AG08396 (cell line): ENCODE results near the gene DPH7.
"Not testable (repeated sequence)": the region's sequence is repeated elsewhere in the genome, so short reads cannot be mapped to it uniquely, and the experiment has no call there.

Experiments
- DNase-seq: peaks from one replicate; pipeline ENCODE4 v3.0.0; 2012; ENCODE audit warnings: low spot score, mixed read lengths

The DPH7 gene

GRCh38 chr9:137606005-137606621 lies 27.4 kb upstream of the DPH7 start:
- DNase-seq: no peak

DNA sequence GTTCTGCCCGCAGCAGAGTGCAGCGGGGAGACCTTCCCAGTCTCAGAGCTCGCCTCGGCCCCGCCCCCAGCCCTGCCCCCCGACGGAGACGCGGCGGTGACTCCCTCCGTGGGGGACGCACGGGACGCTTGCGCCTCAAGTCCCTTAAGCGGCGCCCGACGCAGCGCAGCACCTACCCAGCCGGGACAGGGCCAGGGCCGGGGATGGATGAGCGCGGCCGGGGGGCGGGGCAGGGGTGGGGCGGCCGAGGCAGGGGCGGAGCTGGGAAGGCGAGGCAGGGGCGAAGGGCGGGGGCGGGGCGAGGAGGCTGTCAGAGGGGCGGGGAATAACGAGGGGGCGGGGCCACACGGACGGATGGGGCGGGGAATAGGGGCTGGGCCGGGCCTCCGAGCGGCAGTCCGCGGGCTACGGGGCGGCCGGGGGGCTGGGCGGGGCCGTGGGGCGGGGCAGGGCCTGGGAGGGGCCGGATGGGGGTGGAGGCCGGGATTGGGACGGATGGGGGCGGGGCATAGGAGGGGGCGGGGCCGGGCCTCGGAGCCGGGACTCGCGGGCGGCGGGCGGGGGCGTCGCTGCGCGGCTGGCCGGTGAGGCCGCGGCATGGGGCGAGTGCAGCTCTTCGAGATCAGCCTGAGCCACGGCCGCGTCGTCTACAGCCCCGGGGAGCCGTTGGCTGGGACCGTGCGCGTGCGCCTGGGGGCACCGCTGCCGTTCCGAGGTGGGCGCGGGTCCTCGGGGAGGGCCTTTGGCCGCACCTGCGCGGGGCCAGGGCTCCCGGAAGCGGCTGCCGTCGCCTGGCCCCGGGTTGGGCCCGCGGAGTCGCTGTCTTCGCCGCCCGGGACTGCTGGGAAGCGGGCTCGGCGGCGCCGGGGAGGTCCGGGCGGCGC lies 26.6 kb upstream of the DPH7 start, which contains the start of gene ARRDC1:
TSS of gene ARRDC1 (plus strand) at position 566 of the 884 bp plus-strand sequence. CDS start at position 598, 32 bp downstream.
- peak; percentile 99 for DNase-seq

DNA sequence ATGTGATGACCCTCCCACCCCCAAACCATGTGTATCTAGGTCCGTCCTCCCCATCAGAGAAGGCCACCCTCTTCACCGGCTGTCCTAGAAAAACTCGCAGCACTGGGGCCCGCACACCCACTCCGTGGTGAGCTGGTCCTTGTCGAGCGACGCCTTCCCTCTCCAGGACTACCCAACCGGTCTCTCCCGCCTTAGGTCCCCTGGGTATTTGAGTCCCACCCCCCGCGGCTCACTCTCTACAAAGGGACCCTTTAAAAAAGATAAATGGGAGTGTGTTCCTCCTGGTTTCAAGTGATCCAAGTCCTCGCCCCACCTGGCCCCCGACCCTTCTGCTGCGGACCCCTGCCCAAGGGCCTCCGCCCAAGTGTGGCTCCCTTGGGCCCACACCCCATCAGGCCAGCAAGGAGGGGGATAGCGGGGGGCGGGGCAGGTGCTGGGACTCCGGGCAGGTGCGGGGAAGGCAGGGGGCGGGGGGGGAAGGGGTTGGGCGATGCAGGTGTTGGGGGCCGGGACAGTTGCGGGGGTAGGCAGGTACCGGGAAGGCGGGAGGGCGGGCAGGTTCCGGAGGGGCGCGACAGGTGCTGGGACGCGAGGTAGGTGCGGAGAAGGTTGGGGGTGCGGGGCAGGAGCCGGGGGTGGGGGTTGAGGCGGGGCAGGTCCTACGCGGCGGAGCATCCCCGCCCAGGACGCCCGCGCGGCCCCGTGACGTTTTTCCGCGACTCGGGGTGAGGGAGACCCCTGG lies 25.8 kb upstream of the DPH7 start:
- DNase-seq: no peak

DNA sequence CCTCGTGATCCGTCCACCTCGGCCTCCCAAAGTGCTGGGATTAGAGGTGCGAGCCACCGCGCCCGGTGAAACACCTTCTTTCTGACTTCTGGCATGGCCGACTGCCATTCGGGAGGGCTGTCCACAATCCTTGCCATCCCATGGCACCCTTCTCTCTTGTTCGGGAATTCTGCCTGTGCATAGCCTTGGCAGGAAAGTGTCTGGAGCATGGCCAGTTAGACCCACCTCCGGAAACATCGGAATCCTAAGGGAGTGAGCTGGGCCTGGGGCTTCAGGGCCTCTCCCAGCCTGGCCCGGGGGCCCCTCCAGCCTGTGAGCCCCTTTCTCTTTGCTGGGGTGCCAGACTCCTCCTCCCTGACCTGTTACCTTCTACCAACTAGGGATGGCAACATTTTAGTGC lies 25.2 kb upstream of the DPH7 start:
- DNase-seq: no peak

DNA sequence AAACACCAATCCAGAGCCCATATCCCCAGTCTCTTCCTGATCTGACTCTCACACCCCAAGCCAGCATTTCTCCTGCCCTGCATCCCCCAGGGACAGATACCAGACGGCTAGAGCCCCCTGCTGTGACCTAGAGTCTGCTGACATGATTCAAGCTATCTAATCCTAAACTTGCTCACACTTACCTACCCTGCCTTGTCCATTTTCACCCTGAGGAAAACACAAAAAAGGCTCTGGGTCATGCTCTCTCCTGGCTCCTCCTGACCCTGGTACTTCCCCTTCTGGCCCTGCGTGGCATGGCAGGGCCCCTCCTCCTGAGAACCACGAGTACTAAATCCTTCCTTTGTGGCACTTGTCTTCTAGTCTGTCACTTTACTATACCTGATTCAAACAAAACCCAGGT lies 23.9 kb upstream of the DPH7 start:
- no peak for DNase-seq

GRCh38 chr9:137598943-137599342 lies 20.2 kb upstream of the DPH7 start:
- no peak for DNase-seq

DNA sequence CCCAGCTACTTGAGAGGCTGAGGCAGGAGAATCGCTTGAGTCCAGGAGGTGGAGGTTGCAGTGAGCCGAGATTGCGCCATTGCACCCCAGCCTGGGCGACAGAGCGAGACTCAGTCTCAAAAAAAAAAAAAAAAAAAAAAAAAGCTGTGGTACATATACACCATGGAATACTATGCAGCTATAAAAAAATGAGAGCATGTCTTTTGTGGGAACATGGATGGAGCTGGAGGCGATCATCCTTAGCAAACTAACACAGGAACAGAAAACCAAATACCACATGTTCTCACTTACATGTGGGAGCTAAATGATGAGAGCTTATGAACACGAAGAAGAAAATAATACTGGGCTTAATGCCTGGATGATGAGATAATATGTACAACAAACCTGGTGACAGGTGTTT lies 17.9 kb upstream of the DPH7 start:
- DNase-seq: not testable (repeated sequence)

DNA sequence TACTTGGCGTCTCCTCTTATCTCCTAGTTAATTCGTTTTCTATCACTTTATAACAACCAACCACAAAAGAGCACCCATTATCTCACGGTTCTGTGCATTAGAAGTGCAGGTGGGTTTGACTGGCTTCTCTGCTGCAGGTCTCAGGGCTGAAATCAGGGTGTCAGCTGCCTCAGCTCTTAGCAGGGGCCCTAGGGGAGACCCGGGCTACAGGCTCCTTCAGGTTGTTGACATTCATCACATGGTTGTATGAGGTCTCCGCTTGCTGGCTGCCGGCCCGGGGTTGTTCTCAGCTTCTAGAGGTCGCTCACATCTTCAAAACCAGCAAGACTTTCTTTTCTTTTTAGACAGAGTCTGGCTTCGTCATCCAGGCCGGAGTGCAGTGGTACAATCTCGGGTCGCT lies 14.5 kb upstream of the DPH7 start:
- DNase-seq: no peak

- no peak for DNase-seq
Measured at GRCh38 chr9:137592767-137593166, 14.0 kb upstream of the DPH7 start.

DNA sequence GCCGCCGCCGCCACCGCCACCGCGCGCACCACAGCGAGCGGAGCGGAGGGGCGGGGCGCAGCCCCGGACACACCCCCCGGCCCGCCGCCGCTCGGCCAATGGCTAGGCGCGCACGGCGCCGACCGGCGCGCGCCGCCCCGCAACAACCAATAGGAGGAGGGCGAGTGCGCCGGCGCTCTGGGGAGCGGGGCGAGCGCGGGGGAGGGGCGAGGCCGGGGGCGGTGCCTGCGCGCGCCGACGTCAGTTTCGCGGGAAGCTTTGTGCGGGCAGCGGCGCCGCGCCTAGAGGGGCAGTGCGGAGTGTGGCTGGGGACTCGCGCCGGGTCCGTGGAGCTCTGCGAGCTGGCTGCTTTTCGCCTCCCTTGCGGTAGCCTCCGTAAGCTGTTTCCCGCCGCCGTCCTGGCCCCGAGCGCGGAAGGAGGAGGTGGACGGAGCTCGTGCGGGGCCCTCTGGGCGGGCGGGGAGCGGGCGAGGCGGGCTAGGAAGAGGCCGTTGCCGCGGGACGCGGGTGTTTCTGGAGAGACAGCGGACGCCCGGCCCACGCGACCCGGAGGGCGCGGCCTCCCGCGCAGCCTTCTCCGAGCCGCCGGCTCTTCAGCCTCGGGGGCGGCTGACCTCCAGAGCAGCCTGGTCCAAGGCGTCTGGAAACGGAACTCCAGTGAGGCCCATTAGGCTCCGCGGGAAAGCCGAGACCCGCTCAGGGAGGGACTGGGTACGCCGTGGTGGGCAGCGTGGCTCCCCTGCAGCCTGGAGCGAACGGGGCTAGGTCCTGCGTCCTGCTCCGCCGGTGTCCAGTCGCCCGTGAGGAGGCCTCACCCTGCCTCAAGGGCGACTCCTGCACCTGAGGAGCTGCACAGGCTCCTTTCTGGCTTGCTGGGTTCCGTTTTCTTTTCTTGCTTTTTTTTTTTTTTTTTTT lies 12.0 kb upstream of the DPH7 start, which contains the start of gene ZMYND19:
TSS of gene ZMYND19 (minus strand) at position 44 of the 915 bp plus-strand sequence. CDS start 249 bp downstream, outside the sequence.
- DNase-seq: peak; percentile 100

DNA sequence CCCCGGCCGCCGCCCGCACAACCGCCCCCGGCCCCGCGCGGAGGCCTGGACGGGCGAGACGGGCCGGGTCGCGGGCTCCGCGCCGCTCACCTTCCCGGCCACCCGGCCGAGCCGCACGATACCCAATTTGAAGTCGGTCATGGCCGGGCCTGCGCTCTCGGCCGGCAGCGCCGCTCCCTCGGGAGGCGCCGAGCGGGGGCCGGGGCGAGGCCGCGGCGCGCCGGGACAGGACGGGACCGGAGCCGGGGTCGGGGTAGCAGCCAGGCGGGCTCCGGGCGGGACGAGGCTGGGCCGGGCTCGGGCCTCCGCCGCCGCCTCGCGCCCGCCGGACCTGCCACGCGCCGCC lies 11.4 kb upstream of the DPH7 start:
- DNase-seq: no peak

- peak; percentile 59 for DNase-seq
Measured at GRCh38 chr9:137589441-137590122, 10.9 kb upstream of the DPH7 start.

GRCh38 chr9:137588891-137589290 lies 10.2 kb upstream of the DPH7 start:
- no peak for DNase-seq

- DNase-seq: no peak
Measured at GRCh38 chr9:137588311-137588710, 9.6 kb upstream of the DPH7 start.

DNA sequence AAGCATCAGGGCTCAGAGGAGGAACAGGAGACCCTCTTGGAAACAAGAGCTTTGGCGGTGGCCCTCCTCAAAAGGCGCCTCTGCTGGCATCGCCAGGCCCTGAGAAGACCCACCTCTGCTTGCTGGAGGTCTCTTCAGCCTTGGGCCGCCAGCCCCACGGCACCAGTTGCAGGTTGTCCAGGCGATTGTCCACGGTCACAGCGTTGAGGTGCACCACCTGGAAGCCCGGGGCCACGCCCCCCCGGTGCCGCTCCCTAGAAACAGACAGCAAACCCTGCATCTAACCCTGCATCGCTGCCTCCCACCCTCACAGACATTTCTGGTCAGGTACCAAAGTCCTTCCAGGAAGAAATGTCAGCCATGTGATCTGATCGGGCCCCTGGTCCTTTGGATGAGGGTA lies 8.1 kb upstream of the DPH7 start:
- DNase-seq: no peak

DNA sequence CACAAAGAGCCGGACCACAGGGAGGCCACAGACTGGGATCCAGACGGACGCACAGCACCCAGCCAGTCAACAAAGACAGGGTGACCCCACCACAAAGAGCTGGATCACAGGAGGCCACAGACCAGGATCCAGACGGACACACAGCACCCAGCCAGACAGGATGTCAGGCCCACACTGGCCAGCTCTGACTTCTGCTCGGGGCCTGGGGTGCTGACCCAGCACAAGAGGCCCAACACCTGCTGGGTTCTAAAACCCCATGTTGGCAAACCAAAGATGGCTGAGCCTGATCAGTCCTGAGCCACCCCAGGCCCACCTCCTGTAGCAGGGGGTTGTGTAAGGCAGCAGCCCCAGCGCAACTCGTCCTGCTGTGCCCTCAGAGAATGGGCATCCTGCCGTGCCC lies 5.2 kb upstream of the DPH7 start:
- no peak for DNase-seq

GRCh38 chr9:137583347-137583746 lies 4.6 kb upstream of the DPH7 start:
- no peak for DNase-seq

- no peak for DNase-seq
Measured at GRCh38 chr9:137582286-137582860, 3.6 kb upstream of the DPH7 start.

- no peak for DNase-seq
Measured at GRCh38 chr9:137581361-137582285, 2.9 kb upstream of the DPH7 start.

- no peak for DNase-seq
Measured at GRCh38 chr9:137580954-137581322, 2.2 kb upstream of the DPH7 start.
